Fibroblast of lung (primary cell): ENCODE data around the gene PDAP1. TPM values are rescaled to one million over a fixed set of nuclear protein-coding genes. Genes with fewer than 3 reads are reported as not detected.
"Not testable (repeated sequence)": the region's sequence is repeated elsewhere in the genome, so short reads cannot be mapped to it uniquely, and the experiment has no call there.

Source experiments
- DNase-seq, 2 donors: peaks; one replicate each; pipeline versions ENCODE4 v3.0.0 to v3.0.0-alpha.2; 2010; ENCODE audit warnings: low read depth in 2 of 2
- H2AFZ ChIP-seq: 2 replicates; pipeline ENCODE4 v1.5.1; 2012; ENCODE audit warnings: low read length, control low read depth, inconsistent platforms
- H3K27ac ChIP-seq: 2 replicates; pipeline ENCODE4 v1.5.1; 2011; ENCODE audit warnings: low read length, control low read depth; ENCODE audit not compliant: insufficient read depth
- H3K27me3 ChIP-seq: 2 replicates; pipeline ENCODE4 v1.5.1; 2011; ENCODE audit warnings: mild to moderate bottlenecking, low read length; ENCODE audit not compliant: control insufficient read depth, insufficient read depth
- H3K36me3 ChIP-seq: 2 replicates; pipeline ENCODE4 v1.5.1; 2011; ENCODE audit warnings: low read length; ENCODE audit not compliant: control insufficient read depth, insufficient read depth
- H3K4me1 ChIP-seq: 2 replicates; pipeline ENCODE4 v1.5.1; 2011; ENCODE audit warnings: low read length; ENCODE audit not compliant: control insufficient read depth, insufficient read depth; ENCODE audit errors: extremely low read depth
- H3K4me2 ChIP-seq: 2 replicates; pipeline ENCODE4 v1.5.1; 2011; ENCODE audit warnings: low read length, control low read depth; ENCODE audit not compliant: insufficient read depth; ENCODE audit errors: extremely low read depth
- H3K4me3 ChIP-seq, 4 experiments: fragments of 200-600 bp in 1 of 4; sonication (generic) in 1 of 4; replicated peaks in 1 of 4; 2 replicates each; pipeline ENCODE4 v1.5.1; 2011 to 2016; ENCODE audit warnings: low read length in 4 of 4, low read depth in 3 of 4, mild to moderate bottlenecking in 3 of 4, control low read depth in 2 of 4, inconsistent platforms in 1 of 4, mixed read lengths in 1 of 4; ENCODE audit not compliant: insufficient read depth in 1 of 4; ENCODE audit errors: control extremely low read depth in 1 of 4
- H3K79me2 ChIP-seq: 2 replicates; pipeline ENCODE4 v1.5.1; 2012; ENCODE audit warnings: mild to moderate bottlenecking, low read length, inconsistent platforms; ENCODE audit not compliant: control insufficient read depth, insufficient read depth
- H3K9ac ChIP-seq: 2 replicates; pipeline ENCODE4 v1.5.1; 2011; ENCODE audit warnings: mild to moderate bottlenecking, low read length, control low read depth; ENCODE audit not compliant: insufficient read depth
- H3K9me3 ChIP-seq: 2 replicates; pipeline ENCODE4 v1.5.1; 2012; ENCODE audit warnings: low read depth, low read length; ENCODE audit not compliant: control insufficient read depth, insufficient read depth
- H4K20me1 ChIP-seq: 2 replicates; pipeline ENCODE4 v1.5.1; 2011; ENCODE audit warnings: low read length; ENCODE audit not compliant: control insufficient read depth, insufficient read depth; ENCODE audit errors: extremely low read depth
- CTCF ChIP-seq, 2 donors: IDR thresholded peaks in 1 of 2; conservative IDR thresholded peaks in 1 of 2; 1 replicate in 1 of 2; 2 replicates in 1 of 2; pipeline ENCODE4 v1.5.1; 2011 to 2012; ENCODE audit warnings: low read length in 2 of 2, control low read depth in 1 of 2, inconsistent platforms in 1 of 2, low read depth in 1 of 2, mild to moderate bottlenecking in 1 of 2
- EZH2 ChIP-seq: IDR thresholded peaks from 2 replicates; pipeline ENCODE4 v1.5.1; 2012; ENCODE audit warnings: low read length, control low read depth, mild to moderate bottlenecking; ENCODE audit errors: missing control alignments
- polyA plus RNA-seq, 2 donors: library from polyadenylated mRNA; depleted of rRNA in 1 of 2; stranded (reverse) in 1 of 2; unstranded in 1 of 2; fragments of >200 nt; gene quantifications; 2 replicates each; pipeline ENCODE4 v1.2.1, GENCODE V29; 2011 to 2012; ENCODE audit warnings: missing spikeins in 1 of 2
- total RNA-seq: library from RNA; depleted of rRNA; stranded (reverse); fragments of >200 nt; gene quantifications from 2 replicates; pipeline ENCODE4 v1.2.1, GENCODE V29; 2014

PDAP1 gene
- total and polyA plus RNA-seq, 2 donors (not counting 1 experiment from before 2014, with no cell fraction given), result 29.6 to 105 TPM

GRCh38 chr7:99380032-99380822 is 28.2 kb downstream of the PDAP1 start:
- H3K79me2 ChIP-seq, result peaks cover 67% of the 10 kb centered on the region
- H3K36me3 ChIP-seq, result peaks cover 20% of the 10 kb centered on the region
- no peak overlapping the region for H2AFZ ChIP-seq
- DNase-seq, result peak; percentile 25 to 39
- peak overlapping the region; percentile 72 for H3K27ac ChIP-seq
- peak overlapping the region; percentile 8 for H3K9ac ChIP-seq
- peak overlapping the region in 1 of 4 experiments; percentile 25 for H3K4me3 ChIP-seq
- H3K4me1 ChIP-seq, result peaks cover 19% of the 10 kb centered on the region
- TF ChIP-seq CTCF (conservative IDR thresholded peaks at IDR 0.05 in 1 of 2, IDR thresholded peaks at IDR 0.05 in 1 of 2; ENCODE audit: low read depth in 1 of 2, low read length in 2 of 2) (no peak), EZH2 (no peak)
- H3K9me3 ChIP-seq, result no peaks in the 10 kb centered on the region
- no peaks in the 10 kb centered on the region for H3K27me3 ChIP-seq
- H3K4me2 ChIP-seq, result peak overlapping the region; percentile 62
- no peaks in the 10 kb centered on the region for H4K20me1 ChIP-seq

GRCh38 chr7:99379693-99380031 is 28.7 kb downstream of the PDAP1 start:
- not testable (repeated sequence) for H3K9ac ChIP-seq, H2AFZ ChIP-seq, H4K20me1 ChIP-seq, DNase-seq, H3K9me3 ChIP-seq, H3K27me3 ChIP-seq
- Histone ChIP-seq H3K36me3 (peaks cover 20% of the 10 kb centered on the region), H3K4me3 (peak overlapping the region in 1 of 4 experiments; percentile 25), H3K4me1 (peaks cover 19% of the 10 kb centered on the region), H3K79me2 (peaks cover 67% of the 10 kb centered on the region), H3K27ac (peak overlapping the region; percentile 72), H3K4me2 (peak overlapping the region; percentile 62)

- no peak for TF ChIP-seq EZH2
- peak in 1 of 2 donors; percentile 9 for TF ChIP-seq CTCF (conservative IDR thresholded peaks at IDR 0.05 in 1 of 2, IDR thresholded peaks at IDR 0.05 in 1 of 2; ENCODE audit: low read depth in 1 of 2, low read length in 2 of 2)
- peak; percentile 87 for DNase-seq
- no peak overlapping the region for H2AFZ ChIP-seq
- H3K4me3 ChIP-seq, result peak overlapping the region in 1 of 4 experiments; percentile 25
- H3K9me3 ChIP-seq, result no peaks in the 10 kb centered on the region
- peaks cover 18% of the 10 kb centered on the region for H3K36me3 ChIP-seq
- H4K20me1 ChIP-seq, result no peaks in the 10 kb centered on the region
- peak overlapping the region; percentile 30 for H3K4me2 ChIP-seq
- H3K79me2 ChIP-seq, result peaks cover 62% of the 10 kb centered on the region
- H3K27me3 ChIP-seq, result no peaks in the 10 kb centered on the region
- peak overlapping the region; percentile 72 for H3K27ac ChIP-seq
- no peak overlapping the region for H3K9ac ChIP-seq
- H3K4me1 ChIP-seq, result peaks cover 19% of the 10 kb centered on the region
Measured at GRCh38 chr7:99379043-99379577, 29.3 kb downstream of the PDAP1 start.
